HCT116 (cell line): Measurements from ENCODE around the gene HRC.
"Not testable (repeated sequence)": the region's sequence is repeated elsewhere in the genome, so short reads cannot be mapped to it uniquely, and the experiment has no call there.

Experiments
- CBX3 ChIP-seq: IDR thresholded peaks from 2 replicates; pipeline ENCODE4 v1.6.1; 2012; ENCODE audit warnings: low read depth
- CEBPB ChIP-seq: IDR thresholded peaks from 2 replicates; pipeline ENCODE4 v1.6.1; 2012; ENCODE audit warnings: low read depth
- CTCF ChIP-seq, 3 experiments: fragments of 200-600 bp in 1 of 3; sonication (generic) in 1 of 3; IDR thresholded peaks in 2 of 3; conservative IDR thresholded peaks in 1 of 3; 2 replicates each; pipeline ENCODE4 v1.5.1; 2012 to 2017; ENCODE audit warnings: low read depth in 2 of 3, low read length in 2 of 3, antibody characterized with exemption in 1 of 3, borderline replicate concordance in 1 of 3, control low read depth in 1 of 3, mild to moderate bottlenecking in 1 of 3, mixed read lengths in 1 of 3, mixed run types in 1 of 3, moderate library complexity in 1 of 3; ENCODE audit not compliant: insufficient read depth in 1 of 3
- EGR1 ChIP-seq: IDR thresholded peaks from 2 replicates; pipeline ENCODE4 v1.6.1; 2012; ENCODE audit warnings: low read depth
- EZH2 ChIP-seq: fragments of 200-600 bp; sonication (generic); IDR thresholded peaks from 2 replicates; pipeline ENCODE4 v1.6.1; 2017; ENCODE audit warnings: antibody characterized with exemption, mixed run types
- EZH2phosphoT487 ChIP-seq: fragments of 200-600 bp; IDR thresholded peaks from 2 replicates; pipeline ENCODE4 v1.6.1; 2018; ENCODE audit warnings: antibody characterized with exemption, borderline replicate concordance
- MAX ChIP-seq: IDR thresholded peaks from 2 replicates; pipeline ENCODE4 v1.6.1; 2012
- POLR2A ChIP-seq: IDR thresholded peaks from 2 replicates; pipeline ENCODE4 v1.7.0; 2011; ENCODE audit warnings: borderline replicate concordance; ENCODE audit not compliant: insufficient read depth, insufficient read length; ENCODE audit errors: extremely low read depth
- POLR2AphosphoS5 ChIP-seq: IDR thresholded peaks from 2 replicates; pipeline ENCODE4 v1.6.1; 2011; ENCODE audit warnings: mild to moderate bottlenecking, low read depth, low read length, moderate library complexity
- RAD21 ChIP-seq: IDR thresholded peaks from 2 replicates; pipeline ENCODE4 v1.6.1; 2012; ENCODE audit warnings: low read depth, mild to moderate bottlenecking
- REST ChIP-seq: IDR thresholded peaks from 2 replicates; pipeline ENCODE4 v1.6.1; 2012; ENCODE audit warnings: low read depth
- SRF ChIP-seq: IDR thresholded peaks from 2 replicates; pipeline ENCODE4 v1.6.1; 2012; ENCODE audit warnings: low read depth
- ZNF274 ChIP-seq: fragments of 200-500 bp; sonication (Bioruptor generic); IDR thresholded peaks from 2 replicates; pipeline ENCODE4 v1.6.1; 2014; ENCODE audit warnings: mild to moderate bottlenecking, low read depth, low read length, inconsistent platforms

GRCh38 chr19:49123285-49123684, 31.9 kb downstream of the HRC start:
- TF ChIP-seq CTCF (IDR thresholded peaks at IDR 0.05 in 2 of 3, conservative IDR thresholded peaks at IDR 0.05 in 1 of 3; ENCODE audit: borderline replicate concordance in 1 of 3, insufficient read depth in 1 of 3, low read depth in 2 of 3, low read length in 2 of 3); POLR2A; MAX; RAD21; EZH2; EGR1; POLR2AphosphoS5; REST; ZNF274; CEBPB; EZH2phosphoT487; CBX3; SRF: not testable (repeated sequence)
